GM12801 (cell line): Measurements from ENCODE around the gene LHX2.

ENCODE experiments used
- CTCF ChIP-seq: IDR thresholded peaks from one replicate; pipeline ENCODE4 v1.5.1; 2011; ENCODE audit warnings: control low read depth; ENCODE audit not compliant: insufficient read length; ENCODE audit errors: extremely low read depth

The LHX2 gene

GRCh38 chr9:124024107-124024506, 12.5 kb downstream of the LHX2 start:
- no peak for TF ChIP-seq CTCF

- no peak for TF ChIP-seq CTCF
These were observed 18.0 kb downstream of the LHX2 start for GRCh38 chr9:124029617-124030016.

- TF ChIP-seq CTCF: no peak
These were observed 19.4 kb downstream of the LHX2 start for GRCh38 chr9:124030969-124031451.

GRCh38 chr9:124032247-124032646, 20.7 kb downstream of the LHX2 start:
- TF ChIP-seq CTCF: no peak

- no peak for TF ChIP-seq CTCF
These were observed 21.8 kb downstream of the LHX2 start for GRCh38 chr9:124033348-124033747.

- TF ChIP-seq CTCF: no peak
These were observed 22.4 kb downstream of the LHX2 start for GRCh38 chr9:124033967-124034366.

- TF ChIP-seq CTCF: no peak
These were observed 23.6 kb downstream of the LHX2 start for GRCh38 chr9:124035001-124035650.

- no peak for TF ChIP-seq CTCF
These were observed 25.0 kb downstream of the LHX2 start for GRCh38 chr9:124036578-124036977.
